Liver (tissue), 9 donors: ENCODE data around the gene PHLPP1. TPM values are rescaled to one million over a fixed set of nuclear protein-coding genes. Genes with fewer than 3 reads are reported as not detected.
"Not testable (repeated sequence)": the region's sequence is repeated elsewhere in the genome, so short reads cannot be mapped to it uniquely, and the experiment has no call there.

Experiments used
- DNase-seq: peaks from one replicate; pipeline ENCODE4 v3.0.0-alpha.2; 2017; ENCODE audit warnings: low spot score
- H3K27ac ChIP-seq, 2 donors: one replicate each; pipeline ENCODE4 v1.7.0; 2013; ENCODE audit warnings: inconsistent platforms in 2 of 2, low read length in 2 of 2, control low read depth in 1 of 2, low read depth in 1 of 2, mild to moderate bottlenecking in 1 of 2
- H3K27me3 ChIP-seq, 4 donors: one replicate each; pipeline versions ENCODE4 v1.6.1 to v1.7.0; 2013; ENCODE audit warnings: low read length in 3 of 4, inconsistent platforms in 1 of 4, mild to moderate bottlenecking in 1 of 4, moderate library complexity in 1 of 4; ENCODE audit not compliant: control insufficient read depth in 4 of 4, insufficient read depth in 4 of 4
- H3K36me3 ChIP-seq, 4 donors: one replicate each; pipeline versions ENCODE4 v1.6.1 to v1.7.0; 2013; ENCODE audit warnings: low read length in 3 of 4, mild to moderate bottlenecking in 3 of 4, low read depth in 1 of 4, moderate library complexity in 1 of 4; ENCODE audit not compliant: control insufficient read depth in 4 of 4, insufficient read depth in 3 of 4
- H3K4me1 ChIP-seq, 4 donors: one replicate each; pipeline versions ENCODE4 v1.6.1 to v1.7.0; 2013; ENCODE audit warnings: low read length in 3 of 4, mild to moderate bottlenecking in 3 of 4, moderate library complexity in 1 of 4; ENCODE audit not compliant: control insufficient read depth in 4 of 4, insufficient read depth in 4 of 4
- H3K4me3 ChIP-seq, 3 donors: one replicate each; pipeline versions ENCODE4 v1.6.1 to v1.7.0; 2013; ENCODE audit warnings: low read length in 3 of 3, control low read depth in 1 of 3, low read depth in 1 of 3, mild to moderate bottlenecking in 1 of 3
- H3K9ac ChIP-seq, 2 donors: one replicate each; pipeline ENCODE4 v1.7.0; 2013; ENCODE audit warnings: low read length in 2 of 2, mild to moderate bottlenecking in 2 of 2, moderate library complexity in 2 of 2, control low read depth in 1 of 2, low read depth in 1 of 2
- H3K9me3 ChIP-seq, 4 donors: one replicate each; pipeline versions ENCODE4 v1.6.1 to v1.7.0; 2013; ENCODE audit warnings: low read length in 3 of 4; ENCODE audit not compliant: control insufficient read depth in 4 of 4
- CTCF ChIP-seq: fragments of 150-350 bp; IDR thresholded peaks from 2 replicates; pipeline ENCODE4 v1.5.1; 2017; ENCODE audit warnings: improper control_type of control experiment, low read depth, low read length; ENCODE audit not compliant: missing input control
- FOXA1 ChIP-seq: IDR thresholded peaks from 2 replicates; pipeline ENCODE4 v1.6.1; 2016; ENCODE audit warnings: antibody characterized with exemption
- GABPA ChIP-seq, 2 donors: IDR thresholded peaks in 1 of 2; conservative IDR thresholded peaks in 1 of 2; 2 replicates each; pipeline ENCODE4 v1.6.1; 2016; ENCODE audit warnings: antibody characterized with exemption in 2 of 2, mild to moderate bottlenecking in 1 of 2, moderate library complexity in 1 of 2
- JUND ChIP-seq, 2 donors: IDR thresholded peaks; 2 replicates each; pipeline ENCODE4 v1.6.1; 2016; ENCODE audit warnings: antibody characterized with exemption in 2 of 2
- MAX ChIP-seq: IDR thresholded peaks from 2 replicates; pipeline ENCODE4 v1.6.1; 2016; ENCODE audit warnings: antibody characterized with exemption
- RAD21 ChIP-seq, 2 donors: IDR thresholded peaks; 2 replicates each; pipeline ENCODE4 v1.6.1; 2016; ENCODE audit warnings: antibody characterized with exemption in 2 of 2, mild to moderate bottlenecking in 2 of 2
- REST ChIP-seq: IDR thresholded peaks from 2 replicates; pipeline ENCODE4 v1.6.1; 2016; ENCODE audit warnings: antibody characterized with exemption, mild to moderate bottlenecking
- RXRA ChIP-seq, 2 donors: IDR thresholded peaks; 2 replicates each; pipeline ENCODE4 v1.6.1; 2017 to 2018; ENCODE audit warnings: antibody characterized with exemption in 2 of 2, mild to moderate bottlenecking in 1 of 2
- SP1 ChIP-seq: IDR thresholded peaks from 2 replicates; pipeline ENCODE4 v1.6.1; 2018; ENCODE audit warnings: antibody characterized with exemption, mild to moderate bottlenecking
- TAF1 ChIP-seq: conservative IDR thresholded peaks from 2 replicates; pipeline ENCODE4 v1.6.1; 2016; ENCODE audit warnings: antibody characterized with exemption, mild to moderate bottlenecking
- ZBTB33 ChIP-seq: IDR thresholded peaks from 2 replicates; pipeline ENCODE4 v1.6.1; 2016; ENCODE audit warnings: antibody characterized with exemption
- WGBS: extraction: QIAGEN DNeasy Blood & Tissue Kit; methylation state at CpG from one replicate; pipeline ENCODE4 v1.1.7; 2013; 5-methylcytosine and 5-hydroxymethylcytosine counted together
- polyA plus RNA-seq, 2 donors: library from polyadenylated mRNA; stranded (reverse) in 1 of 2; unstranded in 1 of 2; fragments of 200-250 nt in 1 of 2; fragments of >200 nt in 1 of 2; fragmentation: Nextera tagmentation in 1 of 2; extraction: Ambion mirVana in 1 of 2; gene quantifications; one replicate each; pipeline versions ENCODE4 v1.2.1 to v1.2.3, GENCODE V29; 2013 to 2015
- total RNA-seq, 2 donors: library from RNA; depleted of rRNA; stranded (reverse); fragments of >200 nt; gene quantifications; one replicate each; pipeline ENCODE4 v1.2.3, GENCODE V29; 2014
- donor health status: healthy.
- donor health status: healthy.
- donor health status: healthy.
- donor health status: healthy.
- donor health status: healthy.

The PHLPP1 gene
- total and polyA plus RNA-seq, 4 donors, result 4.2 to 14.5 (median 8.6) TPM

GRCh38 chr18:62912885-62913284 lies 197.5 kb downstream of the PHLPP1 start:
- peaks cover 0 to 10% (median 6%) of the 10 kb centered on the region in 4 donors for H3K36me3 ChIP-seq
- 50% methylated on average over 2 of the region's 2 CpGs for WGBS
- no peaks in the 10 kb centered on the region for H3K9me3 ChIP-seq
- H3K27ac ChIP-seq, result no peak overlapping the region
- TF ChIP-seq MAX, result no peak
- no peak for TF ChIP-seq FOXA1
- no peak for TF ChIP-seq GABPA (IDR thresholded peaks at IDR 0.05 in 1 of 2, conservative IDR thresholded peaks at IDR 0.05 in 1 of 2)
- TF ChIP-seq CTCF, result no peak
- TF ChIP-seq REST, result no peak
- no peak for TF ChIP-seq RXRA (IDR thresholded peaks at IDR 0.05)
- TF ChIP-seq SP1, result no peak
- no peak for TF ChIP-seq JUND (IDR thresholded peaks at IDR 0.05)
- H3K9ac ChIP-seq, result no peak overlapping the region
- DNase-seq, result no peak
- H3K27me3 ChIP-seq, result no peaks in the 10 kb centered on the region
- H3K4me3 ChIP-seq, result no peak overlapping the region
- H3K4me1 ChIP-seq, result no peaks in the 10 kb centered on the region

- 96% methylated on average over 7 of the region's 7 CpGs for WGBS
Measured at GRCh38 chr18:62913824-62914223, 198.5 kb downstream of the PHLPP1 start.

GRCh38 chr18:62914871-62915392 lies 199.6 kb downstream of the PHLPP1 start:
- TF ChIP-seq FOXA1 (no peak), ZBTB33 (no peak), RAD21 (IDR thresholded peaks at IDR 0.05) (no peak), TAF1 (no peak)
- Histone ChIP-seq H3K4me3 (no peak overlapping the region), H3K36me3 (peaks cover 2 to 12% (median 9%) of the 10 kb centered on the region in 4 donors), H3K9ac (no peak overlapping the region), H3K9me3 (no peaks in the 10 kb centered on the region), H3K27me3 (no peaks in the 10 kb centered on the region), H3K27ac (no peak overlapping the region), H3K4me1 (no peaks in the 10 kb centered on the region)
- WGBS, result 96% methylated on average over 3 of the region's 3 CpGs
- DNase-seq, result no peak

More at GRCh38 chr18:62913824-62914223, 198.5 kb downstream of the PHLPP1 start:
- not testable (repeated sequence) for H3K4me3 ChIP-seq, H3K9ac ChIP-seq, H3K9me3 ChIP-seq, H3K27ac ChIP-seq, H3K36me3 ChIP-seq, H3K27me3 ChIP-seq, DNase-seq, H3K4me1 ChIP-seq
